ENCODE measurements around the gene SELENOI.
A peak's percentile ranks its signal among the peaks of the same experiment; 100 is the strongest.
"Not testable (repeated sequence)": the region's sequence is repeated elsewhere in the genome, so short reads cannot be mapped to it uniquely, and the experiment has no call there.

Gene SELENOI

GRCh38 chr2:26359886-26360473 is 14.0 kb downstream of the SELENOI start:
- no peak for DNase-seq

GRCh38 chr2:26363323-26363722 is 17.4 kb downstream of the SELENOI start:
- DNase-seq = no peak

GRCh38 chr2:26363958-26364357 is 18.0 kb downstream of the SELENOI start:
- no peak for DNase-seq

GRCh38 chr2:26364669-26365068 is 18.7 kb downstream of the SELENOI start:
- no peak for DNase-seq

- no peak for DNase-seq
Observed at GRCh38 chr2:26366957-26367356, 21.0 kb downstream of the SELENOI start.

GRCh38 chr2:26369664-26370063 is 23.7 kb downstream of the SELENOI start:
- DNase-seq = not testable (repeated sequence)

- DNase-seq = not testable (repeated sequence)
Observed at GRCh38 chr2:26370909-26371308, 25.0 kb downstream of the SELENOI start.

- no peak for DNase-seq
Observed at GRCh38 chr2:26376799-26377198, 30.9 kb downstream of the SELENOI start.

- no peak for DNase-seq
Observed at GRCh38 chr2:26380281-26380680, 34.3 kb downstream of the SELENOI start.

GRCh38 chr2:26382564-26382963 is 36.6 kb downstream of the SELENOI start:
- DNase-seq = no peak

- DNase-seq = no peak
Observed at GRCh38 chr2:26384183-26384582, 38.2 kb downstream of the SELENOI start.

GRCh38 chr2:26384597-26384996 is 38.7 kb downstream of the SELENOI start:
- no peak for DNase-seq

- no peak for DNase-seq
Observed at GRCh38 chr2:26387189-26387588, 41.2 kb downstream of the SELENOI start.

- DNase-seq = no peak
Observed at GRCh38 chr2:26394694-26395093, 48.8 kb downstream of the SELENOI start.

- no peak for DNase-seq
Observed at GRCh38 chr2:26395394-26395793, 49.5 kb downstream of the SELENOI start.

- DNase-seq = no peak
Observed at GRCh38 chr2:26396734-26397298, 50.9 kb downstream of the SELENOI start.

- no peak for DNase-seq
Observed at GRCh38 chr2:26399771-26400376, 53.9 kb downstream of the SELENOI start.

GRCh38 chr2:26400723-26401122 is 54.8 kb downstream of the SELENOI start:
- DNase-seq = no peak

- peak; percentile 47 for DNase-seq
Observed at GRCh38 chr2:26401739-26402541, 56.0 kb downstream of the SELENOI start, which contains the start of gene DRC1. Gene DRC1, plus strand, starts transcription at chr2:26401920. Its CDS starts 70 bp downstream, at chr2:26401990.

- no peak for DNase-seq
Observed at GRCh38 chr2:26407526-26407925, 61.6 kb downstream of the SELENOI start.

GRCh38 chr2:26409785-26410184 is 63.8 kb downstream of the SELENOI start:
- no peak for DNase-seq

GRCh38 chr2:26410764-26411243 is 64.9 kb downstream of the SELENOI start:
- no peak for DNase-seq

GRCh38 chr2:26411419-26411818 is 65.5 kb downstream of the SELENOI start:
- DNase-seq = no peak

Measured in NCI-H1105 treated with DMSO at 0.1 percent for 48 hours (cell line).